Aorta (tissue), 5 donors: ENCODE data around the gene SYT8. TPM values are rescaled to one million over a fixed set of nuclear protein-coding genes. Genes with fewer than 3 reads are reported as not detected.

ENCODE experiments used
- ATAC-seq: fragments of 200-7000 bp; cut with Tn5 transposase; one replicate; pipeline ENCODE4 v1.9.1; 2022; ENCODE audit warnings: moderate library complexity; ENCODE audit not compliant: low FRiP score
- DNase-seq, 2 donors: peaks; one replicate each; pipeline ENCODE4 v3.0.0-alpha.2; 2020
- H3K27ac ChIP-seq, 2 donors: one replicate each; pipeline ENCODE4 v1.5.1; 2013; ENCODE audit warnings: low read length in 2 of 2, mild to moderate bottlenecking in 2 of 2, moderate library complexity in 2 of 2, control low read depth in 1 of 2, inconsistent platforms in 1 of 2, low read depth in 1 of 2
- H3K27me3 ChIP-seq, 2 donors: one replicate each; pipeline ENCODE4 v1.6.1; 2013; ENCODE audit warnings: control low read depth in 1 of 2, low read length in 1 of 2, mild to moderate bottlenecking in 1 of 2, moderate library complexity in 1 of 2; ENCODE audit not compliant: insufficient read depth in 2 of 2, control insufficient read depth in 1 of 2
- H3K36me3 ChIP-seq, 2 donors: one replicate each; pipeline ENCODE4 v1.6.1; 2013; ENCODE audit warnings: control low read depth in 1 of 2, low read length in 1 of 2, mild to moderate bottlenecking in 1 of 2; ENCODE audit not compliant: insufficient read depth in 2 of 2, control insufficient read depth in 1 of 2
- H3K4me1 ChIP-seq, 2 donors: one replicate each; pipeline ENCODE4 v1.6.1; 2013; ENCODE audit warnings: low read length in 2 of 2, control low read depth in 1 of 2, mild to moderate bottlenecking in 1 of 2, moderate library complexity in 1 of 2; ENCODE audit not compliant: insufficient read depth in 2 of 2, control insufficient read depth in 1 of 2
- H3K4me3 ChIP-seq, 2 donors: one replicate each; pipeline ENCODE4 v1.5.1; 2013; ENCODE audit warnings: low read length in 2 of 2, control low read depth in 1 of 2, mild to moderate bottlenecking in 1 of 2
- H3K9me3 ChIP-seq: one replicate; pipeline ENCODE4 v1.6.1; 2013; ENCODE audit warnings: mild to moderate bottlenecking, low read length; ENCODE audit not compliant: control insufficient read depth
- WGBS, 2 donors: extraction: QIAGEN DNeasy Blood & Tissue Kit; methylation state at CpG; one replicate each; pipeline ENCODE4 v1.1.7; 2013; 5-methylcytosine and 5-hydroxymethylcytosine counted together
- intact Hi-C, 2 donors: fragments of 100-400 bp; cut with DNase I; formaldehyde crosslinking; loops; one replicate each; pipeline versions ENCODE4 v1.14.2 to v1.15.0; 2022
- polyA plus RNA-seq, 2 donors: library from polyadenylated mRNA; stranded (reverse); fragments of 200-250 nt; gene quantifications; one replicate each; pipeline ENCODE4 v1.2.3, GENCODE V29; 2013
- total RNA-seq, 2 donors: library from RNA; stranded (reverse); fragmentation: NEBNext Ultra II Directional; extraction: Animal tissue kit (Norgen Biotek cat#: 25700); gene quantifications; one replicate each; pipeline ENCODE4 v1.2.1, GENCODE V29; 2021
- donor health status: healthy with polysubstance abuse.
- donor health status: Bipolar disorder and iron deficiency.
- donor health status: DM: no; HTN: no; CAD: no.
- donor health status: DM: no; HTN: no; CAD: no.
- donor health status: DM: yes; HTN: yes; CAD: no.

SYT8 gene
- total and polyA plus RNA-seq, 4 donors, result 0.19 to 14.3 (median 3.6) TPM

- no peak overlapping the region for H3K4me3 ChIP-seq
- ATAC-seq (no peak), DNase-seq (no peak)
- H3K4me1 ChIP-seq, result no peaks in the 10 kb centered on the region
- intact Hi-C loops, result loop anchor here (5.0 kb wide), 3 partner anchors 38 to 313 kb away; partner anchors contain the start of gene TNNT3 (in 1 of the 2)
- no peaks in the 10 kb centered on the region for H3K36me3 ChIP-seq
- H3K9me3 ChIP-seq, result no peaks in the 10 kb centered on the region
- H3K27ac ChIP-seq, result no peak overlapping the region
- 88 to 90% methylated on average over 12 of the region's 12 CpGs for WGBS, 2 donors
- no peaks in the 10 kb centered on the region for H3K27me3 ChIP-seq
Measured at GRCh38 chr11:1839204-1839923, 4.6 kb downstream of the SYT8 start.

GRCh38 chr11:1839924-1840779 lies 5.4 kb downstream of the SYT8 start:
- Histone ChIP-seq H3K4me1 (no peaks in the 10 kb centered on the region), H3K4me3 (no peak overlapping the region), H3K36me3 (no peaks in the 10 kb centered on the region), H3K27me3 (no peaks in the 10 kb centered on the region), H3K27ac (no peak overlapping the region), H3K9me3 (no peaks in the 10 kb centered on the region)
- intact Hi-C loops, result loop anchor here (5.0 kb wide), 3 partner anchors 37 to 312 kb away; partner anchors contain the start of gene TNNT3 (in 1 of the 2)
- 86 to 93% methylated on average over 20 to 26 of the region's 26 CpGs for WGBS, 2 donors
- DNase-seq (peak; percentile 81 to 88), ATAC-seq (no peak)

GRCh38 chr11:1840780-1841480 lies 6.1 kb downstream of the SYT8 start:
- intact Hi-C loops, result no loop called here
- Histone ChIP-seq H3K4me1 (no peaks in the 10 kb centered on the region), H3K27ac (no peak overlapping the region), H3K9me3 (no peaks in the 10 kb centered on the region), H3K4me3 (no peak overlapping the region), H3K36me3 (no peaks in the 10 kb centered on the region), H3K27me3 (no peaks in the 10 kb centered on the region)
- ATAC-seq (no peak), DNase-seq (peak; percentile 48 to 76)
- 94% methylated on average over 26 to 37 of the region's 37 CpGs for WGBS, 2 donors

GRCh38 chr11:1841511-1842148 lies 6.8 kb downstream of the SYT8 start:
- Histone ChIP-seq H3K27me3 (no peaks in the 10 kb centered on the region), H3K4me1 (no peaks in the 10 kb centered on the region), H3K9me3 (no peaks in the 10 kb centered on the region), H3K36me3 (no peaks in the 10 kb centered on the region), H3K4me3 (no peak overlapping the region), H3K27ac (no peak overlapping the region)
- intact Hi-C loops, result no loop called here
- 93 to 94% methylated on average over 19 of the region's 19 CpGs for WGBS, 2 donors
- ATAC-seq (no peak), DNase-seq (peak in 1 of 2 donors; percentile 42)

- Histone ChIP-seq H3K4me1 (no peaks in the 10 kb centered on the region), H3K4me3 (no peak overlapping the region), H3K36me3 (no peaks in the 10 kb centered on the region), H3K27ac (no peak overlapping the region), H3K27me3 (no peaks in the 10 kb centered on the region), H3K9me3 (no peaks in the 10 kb centered on the region)
- intact Hi-C loops, result no loop called here
- 87 to 89% methylated on average over 25 to 29 of the region's 29 CpGs for WGBS, 2 donors
- ATAC-seq, result no peak
- peak in 1 of 2 donors; percentile 52 for DNase-seq
Measured at GRCh38 chr11:1842149-1843097, 7.6 kb downstream of the SYT8 start.

- intact Hi-C loops, result no loop called here
- 77 to 85% methylated on average over 9 to 11 of the region's 11 CpGs for WGBS, 2 donors
- no peak for ATAC-seq
Measured at GRCh38 chr11:1843098-1843473, 8.3 kb downstream of the SYT8 start.

GRCh38 chr11:1843796-1844195 lies 9.0 kb downstream of the SYT8 start:
- ATAC-seq, result no peak
- no peak for DNase-seq
- intact Hi-C loops, result no loop called here
- Histone ChIP-seq H3K9me3 (no peaks in the 10 kb centered on the region), H3K27me3 (no peaks in the 10 kb centered on the region), H3K4me3 (no peak overlapping the region), H3K27ac (no peak overlapping the region), H3K36me3 (no peaks in the 10 kb centered on the region), H3K4me1 (no peaks in the 10 kb centered on the region)
- 89 to 93% methylated on average over 8 of the region's 8 CpGs for WGBS, 2 donors

More at GRCh38 chr11:1843098-1843473, 8.3 kb downstream of the SYT8 start:
- Histone ChIP-seq H3K36me3 (no peaks in the 10 kb centered on the region), H3K9me3 (no peaks in the 10 kb centered on the region), H3K27ac (no peak overlapping the region), H3K27me3 (no peaks in the 10 kb centered on the region), H3K4me1 (no peaks in the 10 kb centered on the region), H3K4me3 (no peak overlapping the region)
- DNase-seq, result no peak
